Heart right ventricle (tissue), 16 donors: ENCODE results near the gene SHISAL1. TPM values are rescaled to one million over a fixed set of nuclear protein-coding genes. Genes with fewer than 3 reads are reported as not detected.

ENCODE experiments used
- ATAC-seq, 8 donors: fragments of 200-7000 bp; cut with Tn5 transposase; one replicate each; pipeline ENCODE4 v1.9.1; 2020; ENCODE audit warnings: mild to moderate bottlenecking in 8 of 8, moderate library complexity in 8 of 8, moderate number of reproducible peaks in 1 of 8
- DNase-seq, 2 donors: peaks; one replicate each; pipeline ENCODE4 v3.0.0-alpha.2; 2020
- H3K27ac ChIP-seq, 10 donors: fragments of 200-600 bp; sonication (generic) in 2 of 10; one replicate each; pipeline versions ENCODE4 v1.5.0 to v1.8.0; 2020 to 2022; ENCODE audit warnings: mild to moderate bottlenecking in 3 of 10
- H3K27me3 ChIP-seq, 7 donors: fragments of 200-600 bp; one replicate each; pipeline ENCODE4 v1.8.0; 2021 to 2022; ENCODE audit warnings: mild to moderate bottlenecking in 2 of 7
- H3K36me3 ChIP-seq, 9 donors: fragments of 200-600 bp; sonication (generic) in 1 of 9; one replicate each; pipeline versions ENCODE4 v1.5.0 to v1.8.0; 2020 to 2022; ENCODE audit warnings: mild to moderate bottlenecking in 2 of 9
- H3K4me1 ChIP-seq, 9 donors: fragments of 200-600 bp; sonication (generic) in 1 of 9; one replicate each; pipeline versions ENCODE4 v1.5.0 to v1.8.0; 2020 to 2022; ENCODE audit warnings: mild to moderate bottlenecking in 4 of 9
- H3K4me3 ChIP-seq, 10 donors: fragments of 200-600 bp; sonication (generic) in 2 of 10; one replicate each; pipeline versions ENCODE4 v1.5.0 to v1.8.0; 2020 to 2022; ENCODE audit warnings: mild to moderate bottlenecking in 7 of 10, moderate library complexity in 2 of 10
- H3K9me3 ChIP-seq, 11 donors: fragments of 200-600 bp in 10 of 11; sonication (generic) in 2 of 11; one replicate each; pipeline versions ENCODE4 v1.5.0 to v1.8.0; 2013 to 2022; ENCODE audit warnings: mild to moderate bottlenecking in 2 of 11, control low read depth in 1 of 11, moderate library complexity in 1 of 11
- WGBS, 2 donors: extraction: QIAGEN DNeasy Blood & Tissue Kit; methylation state at CpG; one replicate each; pipeline ENCODE4 v1.1.7; 2013; ENCODE audit warnings: inconsistent platforms in 1 of 2; 5-methylcytosine and 5-hydroxymethylcytosine counted together
- intact Hi-C, 10 donors: fragments of 100-400 bp; cut with DNase I; formaldehyde crosslinking; loops; one replicate each; pipeline versions ENCODE4 v1.11.1 to v1.14.2; 2022
- polyA plus RNA-seq, 2 donors: library from polyadenylated mRNA; stranded (reverse); fragments of 200-250 nt; gene quantifications; one replicate each; pipeline ENCODE4 v1.2.3, GENCODE V29; 2013
- total RNA-seq, 10 donors: library from RNA; stranded (reverse); fragmentation: NEBNext Ultra II Directional in 3 of 10; extraction: Animal tissue kit (Norgen Biotek cat#: 25700) in 3 of 10; gene quantifications; one replicate each; pipeline versions ENCODE4 v1.2.1 to v1.2.4, GENCODE V29; 2021 to 2023
- TF ChIP-seq, protein P1 (sequence below), 9 donors: fragments of 200-600 bp; sonication (generic) in 2 of 9; IDR thresholded peaks; one replicate each; pipeline versions ENCODE4 v1.5.0 to v1.8.0; 2021 to 2022; ENCODE audit warnings: antibody characterized with exemption in 9 of 9, mild to moderate bottlenecking in 5 of 9, moderate library complexity in 1 of 9
- donor health status: Arrhythmogenic right ventricular cardiomyopathy.
- donor health status: ischemic (EF 13 %, LVEDD 7.1; RV severe dilation, severe dysfunction).
- donor health status: healthy with polysubstance abuse.
- donor health status: DM: no; HTN: yes; CAD: no.
- donor health status: DM: no; HTN: no; CAD: no.
- donor health status: ischemic (EF 25% LVEDD 6.9; RV normal size, moderate dysfunction).
- donor health status: ischemic (EF 25% LVEDD 5.7; RV mildly dilated, moderate dysfunction).
- donor health status: healthy.
- donor health status: DM: yes; HTN: yes; CAD: no.
- donor health status: Ischemic cardiomyopathy.
- donor health status: ischemic (EF 35%, LVEDD 5.7; RV mildly dilated, moderate dysfunction).
- donor health status: nonischemic (EF 11% LVEDD 7.7; RV severe dilation, severe dysfunction).
- donor health status: DM: yes; HTN: yes; CAD: no.
- donor health status: PGD.
- donor health status: ischemic (EF 29% LVEDD 5.4; RV normal size, mild dysfunction).
- donor health status: nonischemic (EF 23%, LVEDD 6.1; RV moderate dilation, normal function).

Gene SHISAL1
- total and polyA plus RNA-seq, 12 donors: 0.15 to 1.7 (median 0.63) TPM

DNA sequence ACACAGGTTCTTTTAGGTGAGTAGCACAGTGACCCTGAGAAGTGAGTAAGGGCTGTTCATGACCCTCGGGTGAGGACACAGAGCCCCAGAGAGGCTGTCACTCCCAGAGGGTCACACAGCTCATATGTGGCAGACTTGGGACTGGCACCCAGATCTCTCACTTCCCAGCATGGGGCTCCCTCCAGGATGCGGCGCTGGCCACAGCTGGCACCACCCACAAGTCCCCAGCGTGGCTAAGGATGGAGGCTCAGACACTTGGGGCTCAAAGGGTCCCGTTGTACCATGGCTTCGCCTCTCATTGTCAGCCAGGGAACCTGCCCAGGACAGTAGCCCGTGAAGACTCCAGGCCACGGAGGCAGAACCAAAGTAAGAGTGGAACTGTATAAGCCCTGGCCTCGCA, 6.0 kb upstream of the SHISAL1 start:
- H3K36me3 ChIP-seq: no peaks in the 10 kb centered on the region
- ATAC-seq (no peak), DNase-seq (no peak)
- TF ChIP-seq, protein P1, sequence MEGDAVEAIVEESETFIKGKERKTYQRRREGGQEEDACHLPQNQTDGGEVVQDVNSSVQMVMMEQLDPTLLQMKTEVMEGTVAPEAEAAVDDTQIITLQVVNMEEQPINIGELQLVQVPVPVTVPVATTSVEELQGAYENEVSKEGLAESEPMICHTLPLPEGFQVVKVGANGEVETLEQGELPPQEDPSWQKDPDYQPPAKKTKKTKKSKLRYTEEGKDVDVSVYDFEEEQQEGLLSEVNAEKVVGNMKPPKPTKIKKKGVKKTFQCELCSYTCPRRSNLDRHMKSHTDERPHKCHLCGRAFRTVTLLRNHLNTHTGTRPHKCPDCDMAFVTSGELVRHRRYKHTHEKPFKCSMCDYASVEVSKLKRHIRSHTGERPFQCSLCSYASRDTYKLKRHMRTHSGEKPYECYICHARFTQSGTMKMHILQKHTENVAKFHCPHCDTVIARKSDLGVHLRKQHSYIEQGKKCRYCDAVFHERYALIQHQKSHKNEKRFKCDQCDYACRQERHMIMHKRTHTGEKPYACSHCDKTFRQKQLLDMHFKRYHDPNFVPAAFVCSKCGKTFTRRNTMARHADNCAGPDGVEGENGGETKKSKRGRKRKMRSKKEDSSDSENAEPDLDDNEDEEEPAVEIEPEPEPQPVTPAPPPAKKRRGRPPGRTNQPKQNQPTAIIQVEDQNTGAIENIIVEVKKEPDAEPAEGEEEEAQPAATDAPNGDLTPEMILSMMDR (IDR thresholded peaks at IDR 0.05): no peak
- H3K4me3 ChIP-seq: no peak overlapping the region
- H3K27ac ChIP-seq: no peak overlapping the region
- H3K27me3 ChIP-seq: no peaks in the 10 kb centered on the region
- no peaks in the 10 kb centered on the region for H3K9me3 ChIP-seq
- 92 to 93% methylated on average over 9 of the region's 9 CpGs for WGBS, 2 donors
- intact Hi-C loops: no loop called here
- H3K4me1 ChIP-seq: no peaks in the 10 kb centered on the region

DNA sequence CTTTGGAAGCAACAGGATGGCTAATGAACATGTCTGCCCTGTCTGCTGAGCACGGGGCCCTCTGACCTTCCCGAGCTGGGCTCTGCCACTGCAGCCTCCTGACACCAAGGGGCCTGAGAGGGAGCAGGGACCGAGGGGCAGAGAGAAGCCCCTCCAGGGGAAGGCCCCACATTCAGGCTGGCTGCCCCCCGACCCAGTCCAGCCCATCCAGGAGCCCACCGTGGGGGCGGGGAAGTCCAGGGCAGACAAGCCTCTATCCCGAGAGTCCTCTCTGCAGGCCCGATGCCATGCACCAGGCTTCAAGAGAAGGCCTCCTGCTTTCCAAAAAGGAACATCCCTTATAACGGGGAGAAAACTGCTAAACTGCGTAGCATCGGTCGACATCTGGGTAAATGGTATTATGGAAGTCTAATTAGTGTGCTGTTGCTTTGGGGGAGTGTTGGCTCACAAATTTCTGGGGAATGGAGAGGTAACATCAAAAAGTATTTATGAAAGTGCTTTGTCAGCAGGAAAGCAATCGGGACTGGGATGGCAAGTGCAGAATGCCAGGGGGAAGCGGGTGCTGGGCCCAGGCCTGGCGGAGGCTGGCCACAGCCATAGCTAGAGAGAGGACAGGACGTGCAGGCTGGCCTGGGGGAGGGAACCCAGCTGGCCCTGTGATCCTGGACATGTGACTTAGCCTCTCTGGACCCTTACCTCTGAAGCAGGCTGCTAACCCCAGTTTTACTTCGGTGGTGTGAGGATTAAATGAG, 5.3 kb upstream of the SHISAL1 start:
- H3K36me3 ChIP-seq: no peaks in the 10 kb centered on the region
- WGBS, 2 donors: 81 to 88% methylated on average over 17 of the region's 17 CpGs
- TF ChIP-seq, protein P1 (IDR thresholded peaks at IDR 0.05): no peak
- no peak overlapping the region for H3K27ac ChIP-seq
- no peaks in the 10 kb centered on the region for H3K27me3 ChIP-seq
- H3K4me3 ChIP-seq: no peak overlapping the region
- no peaks in the 10 kb centered on the region for H3K4me1 ChIP-seq
- intact Hi-C loops: no loop called here
- H3K9me3 ChIP-seq: no peaks in the 10 kb centered on the region
- ATAC-seq (no peak), DNase-seq (no peak)

DNA sequence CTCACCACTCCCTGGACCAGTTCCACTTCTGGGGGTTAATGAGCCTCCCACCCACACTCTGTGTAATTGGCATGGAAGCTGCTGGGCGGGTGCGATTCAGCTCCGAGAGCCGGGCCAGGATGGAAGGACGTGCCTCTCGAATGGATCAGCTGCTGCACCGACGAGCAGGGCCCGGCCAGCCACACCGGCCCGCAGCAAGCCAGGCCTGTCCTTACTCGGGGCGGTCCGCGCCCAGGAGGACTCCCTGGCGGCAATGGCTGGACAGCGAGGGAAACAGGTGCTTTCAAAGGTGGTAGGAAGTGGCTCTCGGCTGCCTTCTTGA, 4.3 kb upstream of the SHISAL1 start:
- DNase-seq: no peak
- TF ChIP-seq, protein P1 (IDR thresholded peaks at IDR 0.05): no peak

DNA sequence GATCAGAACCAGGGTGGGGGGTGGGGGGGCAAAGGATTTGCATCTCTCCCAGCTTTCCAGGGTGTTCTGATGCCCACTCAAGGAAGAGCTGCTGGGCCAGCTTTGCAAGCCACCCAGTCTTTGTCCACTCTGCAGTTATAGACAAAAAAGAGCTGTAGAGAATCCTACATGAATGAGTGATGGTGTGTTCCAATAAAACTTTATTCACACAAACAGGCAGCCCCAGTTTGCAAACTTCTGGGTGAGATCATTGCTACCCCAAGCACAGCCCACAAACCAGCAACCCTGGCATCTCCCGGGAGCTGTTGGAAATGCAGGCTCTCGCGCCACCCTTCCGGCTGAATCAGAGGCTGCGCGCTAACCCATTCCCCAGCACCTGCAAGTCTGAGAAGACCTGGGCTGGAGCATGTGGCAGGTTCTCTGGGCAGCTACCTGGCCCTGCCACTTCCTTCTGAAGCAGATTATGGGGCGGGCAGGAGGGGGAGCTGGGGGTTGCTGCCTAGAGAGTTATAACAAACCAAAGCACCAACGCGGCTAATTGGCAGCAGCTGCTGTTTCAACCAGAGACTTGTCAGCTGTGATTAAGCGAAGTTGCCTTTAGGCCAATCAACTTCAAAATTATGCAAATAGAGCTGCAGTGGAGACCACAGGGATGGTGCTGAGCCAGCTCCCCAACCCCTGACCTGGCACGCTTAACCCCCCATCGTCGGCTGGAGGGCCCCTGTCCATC, 3.8 kb upstream of the SHISAL1 start:
- Histone ChIP-seq H3K27ac (no peak overlapping the region), H3K4me3 (no peak overlapping the region), H3K9me3 (no peaks in the 10 kb centered on the region), H3K4me1 (peaks cover 0 to 4% (median 0%) of the 10 kb centered on the region in 9 donors), H3K27me3 (no peaks in the 10 kb centered on the region), H3K36me3 (no peaks in the 10 kb centered on the region)
- TF ChIP-seq, protein P1 (IDR thresholded peaks at IDR 0.05): no peak
- ATAC-seq: no peak
- intact Hi-C loops: no loop called here
- WGBS, 2 donors: 88 to 90% methylated on average over 13 of the region's 13 CpGs
- no peak for DNase-seq

More for the DNA sequence above, 4.3 kb upstream of the SHISAL1 start:
- 90 to 93% methylated on average over 18 of the region's 18 CpGs for WGBS, 2 donors
- intact Hi-C loops: no loop called here
- H3K4me3 ChIP-seq: no peak overlapping the region
- no peak overlapping the region for H3K27ac ChIP-seq
- H3K36me3 ChIP-seq: no peaks in the 10 kb centered on the region
- H3K4me1 ChIP-seq: no peaks in the 10 kb centered on the region
- no peak for ATAC-seq
- H3K9me3 ChIP-seq: no peaks in the 10 kb centered on the region
- no peaks in the 10 kb centered on the region for H3K27me3 ChIP-seq
